Stimulated activated CD8-positive, alpha-beta memory T cell treated with anti-CD3 and anti-CD28 coated beads, Interleukin-7, amount 100 ng/mL, for 48 hours (primary cell): Measurements from ENCODE around the gene CDH13.

Experiments used
- DNase-seq, 2 donors: peaks; one replicate each; pipeline ENCODE4 v3.0.0-alpha.2; 2020; ENCODE audit warnings: low read depth in 1 of 2; ENCODE audit errors: extremely low read depth in 1 of 2

The CDH13 gene

GRCh38 chr16:82980810-82981209 is 354.0 kb downstream of the CDH13 start:
- DNase-seq, result no peak

DNA sequence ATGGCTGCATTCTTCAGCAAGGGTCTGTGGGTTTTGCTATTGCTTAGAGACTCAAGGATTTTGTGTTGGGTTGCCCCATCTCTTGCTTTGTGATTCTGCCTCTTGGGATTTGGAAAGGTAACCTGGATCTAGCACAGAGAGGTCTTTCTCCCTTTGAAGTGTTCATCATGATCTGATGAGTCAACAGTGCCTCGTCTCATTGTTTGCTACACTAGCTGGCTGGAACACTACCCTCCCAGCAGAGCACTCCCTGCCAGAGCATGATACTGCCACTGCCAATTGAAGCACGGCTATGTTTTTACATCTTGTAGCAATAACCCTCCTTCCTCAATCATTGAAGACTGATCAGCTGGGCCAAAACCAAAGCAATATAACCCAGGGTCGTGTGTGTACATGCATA is 361.0 kb downstream of the CDH13 start:
- no peak for DNase-seq

DNA sequence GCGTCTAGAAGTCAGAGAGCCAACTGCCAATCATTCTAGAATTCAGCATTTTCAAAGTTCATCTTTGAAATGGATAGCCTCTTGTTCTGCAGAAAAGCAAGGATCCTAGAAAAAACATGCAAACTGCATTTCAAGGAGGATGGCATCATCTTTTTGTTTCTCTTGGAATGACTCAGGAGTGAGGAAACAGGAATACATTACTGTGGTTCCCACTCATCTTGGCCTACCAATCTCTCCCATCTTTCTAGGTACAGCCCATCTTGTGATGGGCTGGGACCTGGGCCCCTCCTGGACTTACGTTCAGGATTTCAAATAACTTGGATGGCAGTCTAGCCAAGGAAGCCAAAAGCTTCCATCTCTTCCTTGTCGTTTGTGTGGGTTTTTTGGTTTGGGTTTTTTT is 363.4 kb downstream of the CDH13 start:
- DNase-seq, result no peak

DNA sequence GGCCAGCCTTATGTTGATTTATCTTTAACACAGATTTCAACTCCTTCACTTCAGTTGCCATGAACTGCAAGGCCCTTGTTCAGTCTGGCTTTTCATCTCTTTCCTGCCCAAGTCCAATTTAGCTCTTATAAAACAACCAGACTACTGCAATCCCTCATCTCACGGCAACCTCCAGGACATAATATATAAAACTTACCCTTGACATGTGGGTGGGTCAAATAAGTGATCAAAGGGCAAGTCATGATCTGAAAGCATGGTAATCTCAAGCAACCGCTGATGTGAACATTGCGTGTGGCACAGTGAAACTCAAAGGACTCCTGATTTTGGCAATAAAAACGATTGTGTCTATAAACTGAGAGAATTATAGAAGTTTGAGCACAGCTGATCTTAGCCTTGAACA is 364.6 kb downstream of the CDH13 start:
- DNase-seq, result no peak

DNA sequence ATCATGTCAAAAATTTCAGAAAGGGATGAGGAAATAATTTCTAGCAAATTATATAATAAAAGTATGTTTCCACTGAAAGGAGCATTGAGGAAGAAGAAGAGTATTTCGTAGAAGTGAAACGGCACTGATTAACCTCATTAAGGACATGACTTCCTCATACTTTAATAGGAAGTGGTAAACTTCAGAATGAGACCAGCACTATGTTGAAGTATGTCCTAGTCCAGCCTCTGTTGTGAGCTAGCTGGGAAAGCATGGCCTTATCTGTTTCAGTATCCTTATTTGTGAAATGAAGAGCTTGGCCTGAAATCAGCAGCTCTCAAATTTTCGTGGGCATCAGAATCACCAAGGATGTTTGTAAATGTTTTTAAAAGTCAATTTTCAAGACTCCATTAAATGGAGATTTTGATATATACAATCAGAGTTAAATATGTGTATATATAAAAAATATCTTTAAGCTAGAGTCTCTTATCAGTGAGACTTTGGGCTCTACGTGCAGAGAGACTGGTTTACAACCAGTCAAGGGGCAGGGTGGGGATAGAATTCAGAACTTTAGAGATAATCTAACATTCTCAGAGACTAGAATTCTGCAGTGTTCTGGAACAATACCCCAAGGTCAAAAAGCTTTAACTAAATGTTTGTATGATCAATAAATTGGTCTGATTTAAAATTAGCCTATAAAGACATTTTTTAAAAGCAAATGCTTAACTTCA is 365.4 kb downstream of the CDH13 start:
- no peak for DNase-seq

DNA sequence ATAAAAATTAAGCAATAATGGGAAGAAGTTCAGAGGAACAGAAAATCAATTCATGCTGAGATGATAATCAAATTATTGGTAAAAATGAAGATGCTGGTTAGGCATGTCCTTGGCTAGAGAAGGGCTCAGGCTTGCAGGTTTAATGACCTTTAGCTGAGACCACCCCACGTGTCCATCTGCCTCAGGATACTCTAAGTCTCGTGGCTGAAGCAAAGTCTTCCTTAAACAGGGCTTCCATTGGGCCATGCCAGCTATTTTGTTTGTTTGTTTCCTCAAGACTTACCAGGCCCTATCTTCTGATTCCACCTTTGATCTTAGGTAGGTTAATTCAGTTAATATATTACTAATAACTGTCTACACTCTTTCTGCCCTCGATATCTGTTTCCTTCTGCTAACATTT is 366.0 kb downstream of the CDH13 start:
- DNase-seq, result no peak

- no peak for DNase-seq
These were observed 366.6 kb downstream of the CDH13 start for GRCh38 chr16:82993415-82993814.

GRCh38 chr16:82993926-82994325 is 367.2 kb downstream of the CDH13 start:
- no peak for DNase-seq

- DNase-seq, result no peak
These were observed 368.6 kb downstream of the CDH13 start for GRCh38 chr16:82995286-82995923.

DNA sequence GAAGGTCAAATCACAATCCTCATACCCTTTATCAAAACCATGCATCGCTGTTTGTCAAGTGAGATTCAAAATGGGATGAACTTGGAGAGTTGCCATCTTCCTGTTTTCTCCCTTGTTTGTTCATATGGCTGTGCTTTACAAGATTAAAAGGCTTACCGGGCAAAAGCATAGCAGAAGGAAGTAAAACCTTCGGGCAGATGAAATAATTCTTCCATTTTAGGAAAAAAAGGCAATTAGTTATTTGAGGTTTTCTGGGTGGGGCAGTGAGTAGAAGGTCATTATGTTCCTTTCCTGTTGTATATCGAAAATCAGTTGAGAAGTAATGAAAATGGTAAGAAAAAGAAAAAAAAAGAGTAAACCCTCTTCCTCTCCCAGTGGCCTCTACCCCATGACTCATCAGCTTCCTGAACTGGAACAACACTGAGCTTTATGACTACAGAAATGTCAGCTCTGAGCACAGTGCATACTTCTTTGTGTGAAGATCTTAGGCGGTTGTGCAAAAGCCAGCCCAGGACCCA is 369.2 kb downstream of the CDH13 start:
- no peak for DNase-seq

GRCh38 chr16:82996814-82997213 is 370.0 kb downstream of the CDH13 start:
- DNase-seq, result no peak

GRCh38 chr16:82999711-83000110 is 372.9 kb downstream of the CDH13 start:
- no peak for DNase-seq

DNA sequence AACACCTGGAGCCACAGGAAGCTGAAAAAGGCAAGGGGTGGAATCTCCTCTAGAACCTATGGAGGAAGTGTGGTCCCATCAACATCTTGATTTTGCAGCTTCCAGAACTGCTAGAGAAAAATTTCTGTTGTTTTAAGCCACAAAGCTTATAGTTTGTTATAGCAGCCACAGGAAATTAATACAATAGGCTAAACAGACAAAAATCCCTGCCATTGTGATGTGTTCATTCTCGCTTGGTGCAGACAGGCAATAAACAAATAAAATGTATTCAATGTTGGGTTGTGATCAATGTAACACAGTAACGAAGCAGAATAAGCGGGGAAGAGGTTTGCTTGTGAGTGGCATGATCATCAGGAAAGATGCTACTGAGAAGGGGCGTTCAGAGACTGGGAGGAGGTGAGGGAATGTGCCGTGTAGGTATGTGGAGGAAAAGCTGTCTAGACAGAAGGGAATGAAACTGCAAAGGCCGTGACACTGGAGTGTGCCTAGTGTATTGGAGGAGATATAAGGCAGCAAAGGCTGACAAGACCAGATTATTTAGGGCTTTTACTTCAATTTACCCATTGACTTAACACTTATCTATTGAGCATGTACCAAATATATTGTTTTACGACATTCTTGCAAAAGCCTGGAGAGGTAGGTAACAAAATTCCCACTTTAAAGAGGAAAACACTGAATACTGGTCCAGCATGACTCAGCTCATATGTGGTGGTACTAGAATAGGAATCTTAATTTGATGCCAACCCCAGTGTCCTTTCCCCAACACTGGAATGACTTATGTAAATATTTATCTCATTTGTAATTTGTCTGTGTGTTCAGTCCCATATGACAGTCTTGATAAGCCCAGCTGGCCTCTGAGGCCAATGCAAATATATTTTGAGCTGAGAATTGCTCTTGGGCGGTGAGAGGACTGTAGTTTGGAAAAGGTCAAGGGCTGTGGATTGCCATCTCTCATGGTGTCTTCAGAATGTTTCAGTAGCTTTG is 375.9 kb downstream of the CDH13 start:
- no peak for DNase-seq

DNA sequence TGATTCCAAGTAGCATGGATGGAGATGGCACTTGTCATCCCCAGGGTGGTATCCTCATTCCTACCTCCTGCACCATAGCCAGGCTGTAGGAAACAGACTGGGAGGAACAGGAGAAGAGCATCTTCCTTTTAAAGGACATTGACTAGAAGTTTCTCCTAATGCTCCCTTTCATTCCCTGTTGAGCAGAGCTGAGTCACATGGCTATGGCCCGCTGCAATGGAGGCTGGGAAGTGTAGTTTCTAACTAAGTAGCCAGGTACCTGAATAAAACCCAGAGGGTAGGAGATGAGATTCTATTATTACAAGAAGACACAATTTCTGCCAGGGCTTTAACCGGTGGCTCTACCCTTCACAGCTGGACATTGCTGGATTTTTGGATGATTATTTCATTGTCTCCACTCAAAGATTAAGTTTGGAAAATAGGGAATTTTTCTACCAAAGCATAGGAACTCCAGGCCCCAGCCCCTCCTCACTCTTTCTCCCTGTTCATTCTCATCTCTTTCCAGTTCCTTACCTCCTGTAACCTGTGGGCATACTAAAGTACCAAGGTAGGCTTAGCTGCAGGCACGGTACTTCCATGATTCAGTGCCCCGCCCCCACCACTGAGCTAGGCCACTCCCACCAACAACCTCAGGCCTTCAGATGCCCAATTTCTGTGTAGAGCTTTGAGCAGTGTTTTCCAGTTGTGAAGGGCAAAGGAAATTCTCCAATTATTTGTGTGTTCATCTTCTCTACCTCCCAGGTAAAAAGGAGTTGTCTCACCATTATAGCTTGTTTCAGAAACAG is 378.3 kb downstream of the CDH13 start:
- DNase-seq, result no peak

GRCh38 chr16:83005653-83006160 is 378.9 kb downstream of the CDH13 start:
- DNase-seq, result no peak

GRCh38 chr16:83010776-83011720 is 384.3 kb downstream of the CDH13 start:
- DNase-seq, result no peak

DNA sequence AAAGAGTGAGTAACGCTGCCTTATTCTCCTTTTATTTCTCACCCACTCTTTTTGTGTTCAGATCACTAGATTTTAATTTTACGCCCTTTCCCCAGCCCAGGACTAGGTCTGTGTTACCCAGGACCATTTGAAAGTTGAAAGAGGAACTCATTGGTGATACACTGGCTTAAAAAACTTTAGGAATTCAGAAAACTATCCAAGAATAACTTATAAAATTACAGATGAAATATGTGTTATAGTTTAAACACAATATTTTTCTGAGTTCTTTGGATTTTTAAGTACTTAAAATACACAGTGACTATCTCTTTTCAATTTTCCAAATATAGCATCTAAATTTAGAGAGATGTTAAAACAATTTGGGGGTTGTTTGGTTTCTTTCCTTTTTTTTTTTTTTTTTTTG is 385.2 kb downstream of the CDH13 start:
- no peak for DNase-seq

DNA sequence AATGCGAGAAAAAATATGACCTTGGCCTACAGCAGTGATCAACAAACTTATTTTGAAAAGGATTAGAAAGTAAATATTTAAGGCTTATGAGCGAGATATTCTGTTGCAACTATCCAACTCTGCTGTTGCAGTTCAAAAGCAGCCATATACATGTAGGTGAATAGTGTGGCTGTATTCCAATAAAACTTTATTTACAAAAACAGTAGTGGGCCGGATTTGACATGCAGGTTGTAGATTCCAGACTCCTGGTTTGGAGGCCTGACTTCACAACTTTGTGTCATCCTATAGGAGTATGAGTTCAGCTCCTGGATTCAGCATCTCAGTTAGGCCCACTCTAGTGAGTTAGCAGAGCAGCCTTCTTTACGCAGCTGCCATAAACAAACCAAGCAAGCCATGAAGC is 386.3 kb downstream of the CDH13 start:
- DNase-seq, result no peak

DNA sequence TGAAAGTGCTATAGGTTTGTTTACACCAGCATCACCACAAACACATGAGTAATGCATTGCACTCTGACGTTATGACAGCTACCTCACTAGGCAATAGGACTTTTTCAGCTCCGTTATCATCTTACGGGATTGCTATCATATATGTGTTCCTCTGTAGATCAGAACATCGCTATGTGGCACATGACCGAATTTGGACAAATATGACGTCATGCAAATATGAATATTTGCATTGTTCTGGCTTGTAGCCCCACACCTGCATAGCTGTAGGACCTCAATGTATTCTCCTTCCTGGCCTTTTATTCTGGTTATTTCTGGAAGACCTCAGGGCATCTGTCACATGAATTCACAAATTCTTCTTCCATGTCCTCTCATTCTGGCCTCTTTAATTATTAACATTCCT is 393.2 kb downstream of the CDH13 start:
- no peak for DNase-seq
